Thymus (tissue), 11 donors: ENCODE results near the gene CWC22. TPM values are rescaled to one million over a fixed set of nuclear protein-coding genes. Genes with fewer than 3 reads are reported as not detected.

Source experiments
- DNase-seq, 9 donors: peaks; one replicate each; pipeline ENCODE4 v3.0.0-alpha.2; 2013; ENCODE audit warnings: low spot score in 9 of 9, low read depth in 6 of 9, missing footprints in 1 of 9
- H3K27ac ChIP-seq, 2 donors: one replicate each; pipeline ENCODE4 v1.5.1; 2013; ENCODE audit warnings: control low read depth in 1 of 2, low read depth in 1 of 2, low read length in 1 of 2, mild to moderate bottlenecking in 1 of 2, moderate library complexity in 1 of 2
- H3K27me3 ChIP-seq, 2 donors: one replicate each; pipeline ENCODE4 v1.5.1; 2013; ENCODE audit warnings: low read length in 1 of 2; ENCODE audit not compliant: control insufficient read depth in 2 of 2, insufficient read depth in 1 of 2
- H3K36me3 ChIP-seq, 2 donors: one replicate each; pipeline ENCODE4 v1.5.1; 2013; ENCODE audit warnings: low read length in 1 of 2, mild to moderate bottlenecking in 1 of 2, moderate library complexity in 1 of 2; ENCODE audit not compliant: control insufficient read depth in 2 of 2, insufficient read depth in 2 of 2
- H3K4me1 ChIP-seq, 2 donors: one replicate each; pipeline ENCODE4 v1.5.1; 2013; ENCODE audit warnings: low read length in 2 of 2; ENCODE audit not compliant: control insufficient read depth in 2 of 2, insufficient read depth in 2 of 2
- H3K4me3 ChIP-seq, 2 donors: one replicate each; pipeline ENCODE4 v1.5.1; 2013; ENCODE audit warnings: low read length in 2 of 2, control low read depth in 1 of 2, mild to moderate bottlenecking in 1 of 2
- H3K9me3 ChIP-seq, 2 donors: one replicate each; pipeline ENCODE4 v1.5.1; 2013; ENCODE audit warnings: low read length in 1 of 2, mild to moderate bottlenecking in 1 of 2; ENCODE audit not compliant: control insufficient read depth in 2 of 2, insufficient read depth in 1 of 2
- WGBS: extraction: QIAGEN DNeasy Blood & Tissue Kit; methylation state at CpG from one replicate; pipeline ENCODE4 v1.1.7; 2013; 5-methylcytosine and 5-hydroxymethylcytosine counted together
- polyA plus RNA-seq: library from polyadenylated mRNA; stranded (reverse); fragments of 200-250 nt; gene quantifications from one replicate; pipeline ENCODE4 v1.2.3, GENCODE V29; 2013
- total RNA-seq: library from RNA; stranded (reverse); fragments of 120-200 nt; gene quantifications from one replicate; pipeline ENCODE4 v1.2.4, GENCODE V29; 2013
- donor health status: healthy.

Gene CWC22
- total and polyA plus RNA-seq, 2 donors, result 21.3 to 21.4 TPM

GRCh38 chr2:179995741-179996515 is 11.2 kb downstream of the CWC22 start:
- 96% methylated on average over 4 of the region's 4 CpGs for WGBS
- H3K4me1 ChIP-seq, result no peaks in the 10 kb centered on the region
- DNase-seq, result no peak
- H3K36me3 ChIP-seq, result peaks cover 6 to 24% of the 10 kb centered on the region in 2 donors
- H3K27me3 ChIP-seq, result no peaks in the 10 kb centered on the region
- no peak overlapping the region for H3K4me3 ChIP-seq
- H3K9me3 ChIP-seq, result no peaks in the 10 kb centered on the region
- H3K27ac ChIP-seq, result no peak overlapping the region

GRCh38 chr2:179991344-179991743 is 15.8 kb downstream of the CWC22 start:
- Histone ChIP-seq H3K27ac (no peak overlapping the region), H3K27me3 (no peaks in the 10 kb centered on the region), H3K9me3 (no peaks in the 10 kb centered on the region), H3K4me1 (no peaks in the 10 kb centered on the region), H3K36me3 (peaks cover 9 to 39% of the 10 kb centered on the region in 2 donors), H3K4me3 (no peak overlapping the region)
- DNase-seq, result no peak
- 94% methylated on average over 4 of the region's 4 CpGs for WGBS

GRCh38 chr2:179990676-179991317 is 16.3 kb downstream of the CWC22 start:
- H3K4me3 ChIP-seq, result no peak overlapping the region
- H3K27ac ChIP-seq, result no peak overlapping the region
- 78% methylated on average over 5 of the region's 5 CpGs for WGBS
- peaks cover 12 to 45% of the 10 kb centered on the region in 2 donors for H3K36me3 ChIP-seq
- no peaks in the 10 kb centered on the region for H3K4me1 ChIP-seq
- no peak for DNase-seq
- no peaks in the 10 kb centered on the region for H3K9me3 ChIP-seq
- H3K27me3 ChIP-seq, result no peaks in the 10 kb centered on the region

- DNase-seq, result no peak
- Histone ChIP-seq H3K4me3 (no peak overlapping the region), H3K27ac (no peak overlapping the region), H3K9me3 (no peaks in the 10 kb centered on the region), H3K27me3 (no peaks in the 10 kb centered on the region), H3K4me1 (no peaks in the 10 kb centered on the region), H3K36me3 (peaks cover 13 to 57% of the 10 kb centered on the region in 2 donors)
- WGBS, result 93% methylated on average over 1 of the region's 1 CpG
Observed at GRCh38 chr2:179987916-179988315, 19.2 kb downstream of the CWC22 start.

GRCh38 chr2:179985163-179985820 is 21.8 kb downstream of the CWC22 start:
- DNase-seq, result no peak
- H3K27ac ChIP-seq, result no peak overlapping the region
- H3K4me3 ChIP-seq, result no peak overlapping the region
- H3K36me3 ChIP-seq, result peaks cover 13 to 56% of the 10 kb centered on the region in 2 donors
- WGBS, result 96% methylated on average over 5 of the region's 5 CpGs
- no peaks in the 10 kb centered on the region for H3K27me3 ChIP-seq
- no peaks in the 10 kb centered on the region for H3K9me3 ChIP-seq
- no peaks in the 10 kb centered on the region for H3K4me1 ChIP-seq

- H3K27me3 ChIP-seq, result no peaks in the 10 kb centered on the region
- H3K9me3 ChIP-seq, result no peaks in the 10 kb centered on the region
- no peak overlapping the region for H3K4me3 ChIP-seq
- WGBS, result 99% methylated on average over 1 of the region's 1 CpG
- H3K36me3 ChIP-seq, result peaks cover 13 to 68% of the 10 kb centered on the region in 2 donors
- no peak for DNase-seq
- H3K4me1 ChIP-seq, result no peaks in the 10 kb centered on the region
- H3K27ac ChIP-seq, result no peak overlapping the region
Observed at GRCh38 chr2:179983250-179983932, 23.7 kb downstream of the CWC22 start.

- no peaks in the 10 kb centered on the region for H3K4me1 ChIP-seq
- H3K36me3 ChIP-seq, result peaks cover 13 to 61% of the 10 kb centered on the region in 2 donors
- WGBS, result 96% methylated on average over 1 of the region's 1 CpG
- no peak overlapping the region for H3K4me3 ChIP-seq
- H3K27ac ChIP-seq, result no peak overlapping the region
- H3K27me3 ChIP-seq, result no peaks in the 10 kb centered on the region
- H3K9me3 ChIP-seq, result no peaks in the 10 kb centered on the region
- DNase-seq, result no peak
Observed at GRCh38 chr2:179981085-179981484, 26.0 kb downstream of the CWC22 start.

- 97% methylated on average over 5 of the region's 5 CpGs for WGBS
- H3K27ac ChIP-seq, result no peak overlapping the region
- no peaks in the 10 kb centered on the region for H3K9me3 ChIP-seq
- H3K4me1 ChIP-seq, result no peaks in the 10 kb centered on the region
- no peak for DNase-seq
- H3K36me3 ChIP-seq, result peaks cover 3 to 41% of the 10 kb centered on the region in 2 donors
- H3K4me3 ChIP-seq, result no peak overlapping the region
- H3K27me3 ChIP-seq, result no peaks in the 10 kb centered on the region
Observed at GRCh38 chr2:179974761-179975160, 32.3 kb downstream of the CWC22 start.
